Measurements from ENCODE around the gene ICOSLG.

GRCh38 chr21:44282370-44282769, 41.6 kb upstream of the ICOSLG start:
- TF ChIP-seq POLR2AphosphoS5 (IDR thresholded peaks at IDR 0.05; ENCODE audit: low read depth, low read length), result no peak
- no peak for TF ChIP-seq POLR2A (IDR thresholded peaks at IDR 0.05; ENCODE audit: low read depth, low read length)

All from GM12892 (cell line).